Measurements from ENCODE around the gene AFG1L. TPM values are rescaled to one million over a fixed set of nuclear protein-coding genes. Genes with fewer than 3 reads are reported as not detected.
"Not testable (repeated sequence)": the region's sequence is repeated elsewhere in the genome, so short reads cannot be mapped to it uniquely, and the experiment has no call there.

AFG1L gene
- total RNA-seq, 1 donor from 2014 or later, result 3.7 TPM

- no peak for DNase-seq (ENCODE audit: extremely low spot score in 2 of 2)
- H3K36me3 ChIP-seq, result no peaks in the 10 kb centered on the region
- intact Hi-C loops (cut with DNase I), result no loop called here
These were observed 3.8 kb upstream of the AFG1L start for GRCh38 chr6:108291091-108291490.

GRCh38 chr6:108292561-108292960, 2.3 kb upstream of the AFG1L start:
- H3K27me3 ChIP-seq; H3K27ac ChIP-seq; H3K4me3 ChIP-seq; H3K36me3 ChIP-seq; DNase-seq (ENCODE audit: extremely low spot score in 2 of 2); H3K9me3 ChIP-seq; H3K4me1 ChIP-seq; intact Hi-C loops (cut with DNase I): not testable (repeated sequence)

More at GRCh38 chr6:108291091-108291490, 3.8 kb upstream of the AFG1L start:
- TF ChIP-seq POLR2A (IDR thresholded peaks at IDR 0.05), result no peak
- no peak for TF ChIP-seq CTCF (IDR thresholded peaks at IDR 0.05)
- no peak for TF ChIP-seq POLR2AphosphoS5 (IDR thresholded peaks at IDR 0.05; ENCODE audit: insufficient read depth in 1 of 2, low read depth in 1 of 2)
- Histone ChIP-seq H3K4me1 (peaks cover 6% of the 10 kb centered on the region), H3K27ac (no peak overlapping the region), H3K27me3 (no peaks in the 10 kb centered on the region), H3K9me3 (no peaks in the 10 kb centered on the region), H3K4me3 (no peak overlapping the region)

GRCh38 chr6:108293527-108294296, 1.1 kb upstream of the AFG1L start:
- H3K27ac ChIP-seq, result no peak overlapping the region
- peak overlapping the region; percentile 87 to 92 for H3K4me3 ChIP-seq
- no peaks in the 10 kb centered on the region for H3K36me3 ChIP-seq
- H3K9me3 ChIP-seq, result no peaks in the 10 kb centered on the region
- intact Hi-C loops (cut with DNase I), result no loop called here
- peaks cover 6% of the 10 kb centered on the region for H3K4me1 ChIP-seq
- no peaks in the 10 kb centered on the region for H3K27me3 ChIP-seq
- no peak for TF ChIP-seq POLR2A (IDR thresholded peaks at IDR 0.05)
- no peak for TF ChIP-seq CTCF (IDR thresholded peaks at IDR 0.05)
- no peak for TF ChIP-seq POLR2AphosphoS5 (IDR thresholded peaks at IDR 0.05; ENCODE audit: insufficient read depth in 1 of 2, low read depth in 1 of 2)
- no peak for DNase-seq (ENCODE audit: extremely low spot score in 2 of 2)

- Histone ChIP-seq H3K27ac (peak overlapping the region; percentile 96), H3K9me3 (no peaks in the 10 kb centered on the region), H3K27me3 (no peaks in the 10 kb centered on the region), H3K4me1 (peaks cover 6% of the 10 kb centered on the region), H3K36me3 (no peaks in the 10 kb centered on the region), H3K4me3 (peak overlapping the region; percentile 87 to 92)
- intact Hi-C loops (cut with DNase I), result no loop called here
- no peak for TF ChIP-seq POLR2AphosphoS5 (IDR thresholded peaks at IDR 0.05; ENCODE audit: insufficient read depth in 1 of 2, low read depth in 1 of 2)
- no peak for TF ChIP-seq CTCF (IDR thresholded peaks at IDR 0.05)
- TF ChIP-seq POLR2A (IDR thresholded peaks at IDR 0.05), result no peak
- DNase-seq (ENCODE audit: extremely low spot score in 2 of 2), result no peak
These were observed 542 bp upstream of the AFG1L start for GRCh38 chr6:108294297-108294726.

- no peak for TF ChIP-seq POLR2AphosphoS5 (IDR thresholded peaks at IDR 0.05; ENCODE audit: insufficient read depth in 1 of 2, low read depth in 1 of 2)
- TF ChIP-seq CTCF (IDR thresholded peaks at IDR 0.05), result no peak
- no peak for TF ChIP-seq POLR2A (IDR thresholded peaks at IDR 0.05)
- Histone ChIP-seq H3K27ac (peak overlapping the region; percentile 96), H3K4me3 (peak overlapping the region; percentile 87 to 92), H3K27me3 (no peaks in the 10 kb centered on the region), H3K9me3 (no peaks in the 10 kb centered on the region), H3K36me3 (no peaks in the 10 kb centered on the region), H3K4me1 (peaks cover 6% of the 10 kb centered on the region)
- intact Hi-C loops (cut with DNase I), result no loop called here
- no peak for DNase-seq (ENCODE audit: extremely low spot score in 2 of 2)
These were observed 822 bp downstream of the AFG1L start for GRCh38 chr6:108295676-108296075.
